HG02678 (cell line): ENCODE measurements around the gene NRIP1.
A peak's percentile ranks its signal among the peaks of the same experiment; 100 is the strongest.

Experiments used
- ATAC-seq: cut with Tn5 transposase; IDR thresholded peaks from one replicate; pipeline ENCODE4 v1.9.1; 2021; ENCODE audit warnings: mild to moderate bottlenecking, moderate library complexity; ENCODE audit not compliant: unreplicated experiment

NRIP1 gene

DNA sequence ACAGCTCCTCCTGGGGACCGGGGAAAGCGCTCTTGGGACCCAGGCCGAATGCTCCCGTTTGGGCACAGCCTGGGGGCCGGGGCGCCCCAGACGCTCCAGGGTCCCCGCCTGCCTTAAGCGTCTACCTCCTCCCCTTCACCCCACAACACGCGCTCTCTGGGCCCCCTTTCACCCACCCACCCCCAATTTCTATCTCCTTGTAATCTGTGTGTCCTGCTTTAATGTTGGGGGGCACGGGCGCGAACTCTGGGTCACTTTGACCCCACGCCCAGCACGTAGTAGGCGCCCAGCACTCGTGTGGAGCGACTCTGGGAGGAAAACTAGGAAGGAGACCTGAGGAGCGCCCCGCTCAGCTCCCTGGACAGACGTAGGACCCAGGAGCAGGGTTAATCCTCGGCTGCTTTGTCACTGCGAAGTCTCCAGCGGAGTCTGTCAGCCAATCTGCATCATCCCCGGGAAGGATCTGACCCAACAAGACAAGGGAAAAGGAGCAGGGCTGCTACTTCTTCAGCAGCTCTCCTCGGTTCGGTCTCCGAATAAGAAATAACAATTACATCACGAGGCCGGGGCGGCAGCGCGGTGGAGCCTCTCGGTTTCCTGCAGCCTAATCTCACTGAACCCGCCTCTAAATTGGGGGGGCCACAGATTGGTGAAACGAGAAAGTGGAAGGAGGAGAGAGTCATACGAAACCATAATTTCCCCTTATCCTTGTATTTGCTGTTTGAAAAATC is 757 bp upstream of the NRIP1 start:
- ATAC-seq = peak; percentile 17

DNA sequence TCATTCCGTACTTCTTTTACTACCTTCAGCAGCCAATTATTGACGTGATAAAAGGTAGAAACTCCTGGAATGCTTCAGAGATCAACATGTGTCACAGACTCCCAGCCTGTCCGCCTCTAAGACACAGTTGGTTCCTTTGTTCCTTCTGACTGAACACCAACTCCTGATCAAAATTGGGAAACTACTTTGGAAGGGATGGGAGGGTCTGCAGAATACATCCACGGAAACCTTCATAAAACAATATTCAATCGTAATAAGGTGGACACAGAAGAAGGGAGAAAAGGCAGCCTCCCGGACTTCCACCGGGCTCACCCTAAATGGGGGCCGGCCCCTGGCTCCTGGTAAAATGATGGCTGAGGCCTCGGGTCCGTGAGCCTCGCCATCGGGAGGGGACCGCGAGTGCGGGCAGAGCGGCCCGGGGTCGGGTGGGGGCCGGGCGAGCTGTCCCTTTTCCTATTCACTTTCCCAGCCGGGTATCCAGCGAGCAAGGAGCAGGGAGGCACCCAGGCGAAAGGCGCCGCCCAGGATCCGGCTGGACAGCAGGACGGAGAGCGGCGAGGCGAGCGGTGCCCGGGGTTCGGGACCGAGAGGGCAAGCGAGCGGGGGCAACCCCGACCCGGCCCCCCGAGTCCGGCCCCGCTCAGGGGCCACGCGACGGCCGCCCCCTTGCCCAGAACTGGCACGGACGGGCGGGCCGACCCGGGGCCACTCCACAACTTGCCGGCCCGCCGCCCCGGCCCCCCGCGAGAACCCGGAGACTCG is 805 bp downstream of the NRIP1 start:
- peak; percentile 4 for ATAC-seq

DNA sequence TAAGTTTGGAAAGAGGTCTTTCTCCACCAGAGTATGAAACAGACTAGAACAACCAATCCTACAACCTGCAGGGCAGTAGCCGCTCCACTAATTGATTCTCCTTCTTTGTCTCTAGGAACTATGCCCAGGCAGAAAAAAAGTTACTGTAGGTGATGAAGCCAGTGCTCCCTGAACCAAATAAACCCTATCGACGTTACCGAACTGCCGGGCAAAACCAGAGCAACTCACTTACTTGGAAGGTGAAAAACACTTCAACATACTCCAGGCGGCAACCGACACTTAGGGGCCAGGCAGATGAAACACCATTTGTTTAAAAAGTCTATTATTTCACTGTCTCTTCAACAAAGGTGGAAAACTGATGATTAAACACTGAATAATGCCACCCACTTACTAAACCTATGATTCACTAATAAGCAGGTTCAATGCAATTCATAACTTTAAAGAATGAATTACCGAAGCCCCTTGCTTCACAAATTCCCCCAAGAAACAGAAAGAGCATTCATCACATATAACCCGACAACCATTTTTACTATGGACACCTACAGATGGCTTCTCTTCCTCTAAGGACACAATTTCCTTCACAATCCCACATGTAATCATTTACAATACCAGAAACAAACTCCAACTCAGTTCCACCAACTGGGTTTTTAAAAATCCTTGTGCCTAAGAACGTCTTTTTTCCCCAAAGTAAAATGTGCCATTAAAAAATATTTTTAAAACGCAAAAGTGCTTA is 1.6 kb downstream of the NRIP1 start:
- no peak for ATAC-seq

DNA sequence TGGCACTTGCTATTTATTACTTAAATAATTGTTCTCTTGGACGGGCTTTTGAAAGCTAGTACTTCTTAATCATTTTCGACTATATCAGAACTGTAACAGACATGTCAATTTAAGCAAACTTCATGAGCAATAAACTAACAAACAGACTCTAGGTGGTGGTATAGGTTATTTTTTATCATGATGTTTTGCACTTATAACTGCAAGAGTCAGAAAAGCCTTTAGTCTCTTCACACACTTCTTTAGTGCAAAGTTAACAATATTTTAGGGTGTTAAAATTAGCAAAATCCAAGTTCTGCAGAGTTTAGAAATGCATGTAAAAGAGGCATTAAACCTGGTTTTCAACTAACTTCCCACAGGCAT is 2.2 kb downstream of the NRIP1 start:
- no peak for ATAC-seq

DNA sequence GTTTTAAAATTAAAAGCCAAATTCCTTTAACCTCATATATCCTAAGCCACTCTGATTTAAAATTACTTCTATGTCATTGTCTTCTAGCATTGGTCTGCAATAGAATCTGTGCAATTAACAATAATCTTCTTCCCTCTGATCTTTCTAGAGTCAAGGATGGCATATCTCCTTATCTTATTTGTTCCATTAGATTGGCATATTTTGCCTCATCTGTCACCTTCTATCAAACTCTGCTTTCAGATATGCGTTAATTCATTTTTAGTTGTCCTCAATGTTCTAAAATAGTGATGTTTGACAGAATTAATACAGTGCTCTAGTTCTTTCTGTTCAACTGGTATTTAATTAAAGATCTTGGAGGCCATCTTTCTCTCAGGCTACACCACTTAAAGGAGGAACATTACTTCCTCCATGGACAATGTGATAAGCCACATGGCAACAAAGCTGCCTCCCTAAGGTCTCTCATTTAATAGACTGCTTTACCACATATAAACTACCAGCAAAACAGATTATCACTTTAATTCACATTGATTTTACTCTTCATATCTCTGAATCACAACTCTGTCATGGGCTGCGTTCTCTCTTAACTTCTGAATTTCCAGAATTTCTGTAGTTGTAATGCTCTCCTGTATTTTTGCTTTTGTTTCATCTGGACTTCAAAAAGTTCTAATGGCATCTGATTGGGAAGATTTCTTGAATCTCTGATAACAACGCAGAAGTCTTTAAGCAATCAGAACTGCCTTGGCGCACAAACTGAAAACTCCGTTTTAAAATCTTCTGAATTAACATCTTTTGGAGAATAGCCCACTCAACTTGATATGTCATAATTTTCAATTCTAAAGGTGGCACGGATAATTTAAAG is 2.8 kb downstream of the NRIP1 start:
- ATAC-seq = no peak

DNA sequence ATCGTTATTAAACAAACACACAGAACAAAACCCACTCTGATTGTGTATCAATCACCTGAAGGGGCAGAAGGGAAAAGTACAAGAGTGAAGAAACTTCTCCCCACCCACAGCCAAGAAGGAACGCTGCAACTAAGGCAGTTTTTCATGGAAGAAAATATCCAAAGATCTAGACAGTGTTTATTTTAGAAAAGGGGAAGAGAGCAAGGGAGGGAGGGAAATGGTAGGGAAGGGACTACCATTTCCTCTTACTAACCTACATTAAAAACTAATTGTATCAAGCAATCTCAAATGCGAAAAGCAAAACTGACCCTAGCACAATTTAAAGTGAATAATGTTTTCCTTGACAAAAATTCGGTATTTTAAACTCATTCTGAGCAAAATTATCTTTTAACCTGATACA is 3.5 kb downstream of the NRIP1 start:
- ATAC-seq = no peak

DNA sequence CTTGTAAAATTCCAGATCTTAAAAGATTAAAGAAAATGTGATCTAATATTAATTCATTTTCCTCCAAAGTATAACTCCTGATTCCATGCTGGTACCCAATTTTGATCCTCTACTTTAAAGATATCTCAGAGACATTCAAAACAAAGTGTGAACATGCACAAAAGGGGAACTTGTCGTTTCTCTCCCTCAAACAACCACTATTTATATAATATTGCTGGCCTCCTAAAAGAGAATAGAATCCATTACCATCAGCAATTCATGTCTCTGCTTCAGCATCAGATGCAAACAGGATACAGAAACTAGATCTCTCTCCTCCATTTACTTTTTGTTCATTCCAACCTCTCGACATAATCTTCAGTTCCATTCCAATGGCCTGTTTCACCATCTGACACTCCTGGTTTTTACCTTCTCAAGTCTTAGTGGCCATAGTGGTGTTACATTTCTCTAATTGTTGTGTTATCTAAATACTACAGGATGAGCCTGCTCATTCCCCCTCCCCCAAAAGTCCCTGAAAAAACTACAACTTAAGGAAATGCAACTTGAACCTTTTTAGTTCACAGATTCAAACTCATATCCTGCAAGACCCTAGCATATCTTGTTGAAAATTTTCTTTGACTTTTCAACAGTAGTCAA is 4.1 kb downstream of the NRIP1 start:
- no peak for ATAC-seq

DNA sequence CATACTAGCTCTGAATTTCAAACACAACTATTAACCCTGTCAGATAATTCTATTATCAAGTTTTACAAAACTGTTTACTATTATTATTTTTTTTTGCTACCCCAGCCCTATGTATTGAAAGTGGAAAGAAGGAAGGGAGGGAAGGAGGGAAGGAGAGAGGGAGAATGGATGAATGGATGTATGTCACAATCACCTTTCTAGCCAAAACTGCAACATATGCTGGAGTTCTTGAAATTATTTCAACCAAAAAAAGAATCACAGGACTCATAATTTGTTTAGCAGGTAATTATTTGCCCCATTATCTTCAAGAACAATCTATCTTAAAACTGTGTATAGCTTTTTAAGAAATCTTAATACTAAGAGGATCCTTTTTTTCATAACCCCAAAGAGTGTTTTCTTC is 5.4 kb downstream of the NRIP1 start:
- no peak for ATAC-seq

DNA sequence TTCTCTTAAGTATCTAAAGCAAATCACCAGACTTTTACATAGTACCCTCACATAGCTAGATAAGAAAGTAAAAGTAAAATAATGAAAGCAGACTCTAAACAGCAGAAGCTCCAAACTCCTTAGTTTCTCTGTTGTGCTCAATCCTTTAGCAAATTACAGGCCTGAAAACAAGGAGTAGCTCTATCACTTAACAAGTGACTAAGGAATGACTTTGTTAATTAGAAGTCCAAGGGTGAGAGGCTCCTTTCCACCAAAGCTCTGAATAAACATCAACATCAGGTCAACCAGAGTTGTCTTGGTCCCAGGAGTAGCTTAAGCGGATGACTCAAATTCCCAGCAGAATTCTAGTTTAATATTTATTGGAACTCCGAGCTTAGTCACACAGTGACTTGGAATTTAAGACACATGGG is 5.9 kb downstream of the NRIP1 start:
- ATAC-seq = peak; percentile 43

DNA sequence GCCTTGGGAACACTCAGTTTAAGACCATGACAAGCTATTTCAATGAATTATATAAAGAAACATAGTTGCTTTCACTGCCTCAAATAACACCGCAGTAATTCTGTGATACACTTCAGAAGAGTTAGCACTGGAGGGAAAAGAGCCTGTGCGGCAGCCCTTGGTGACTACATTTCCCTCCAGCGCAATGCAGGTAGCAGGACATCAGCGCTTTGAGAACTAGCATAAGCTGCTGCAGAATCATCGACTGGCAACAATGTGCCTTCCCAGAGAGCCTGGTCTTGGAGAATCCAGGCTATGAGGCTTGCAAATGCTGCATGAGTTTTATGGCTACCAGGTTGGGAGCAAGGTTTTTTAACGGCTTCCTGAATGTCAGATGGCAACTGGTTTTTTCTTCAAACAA is 7.5 kb downstream of the NRIP1 start:
- ATAC-seq = peak; percentile 25

DNA sequence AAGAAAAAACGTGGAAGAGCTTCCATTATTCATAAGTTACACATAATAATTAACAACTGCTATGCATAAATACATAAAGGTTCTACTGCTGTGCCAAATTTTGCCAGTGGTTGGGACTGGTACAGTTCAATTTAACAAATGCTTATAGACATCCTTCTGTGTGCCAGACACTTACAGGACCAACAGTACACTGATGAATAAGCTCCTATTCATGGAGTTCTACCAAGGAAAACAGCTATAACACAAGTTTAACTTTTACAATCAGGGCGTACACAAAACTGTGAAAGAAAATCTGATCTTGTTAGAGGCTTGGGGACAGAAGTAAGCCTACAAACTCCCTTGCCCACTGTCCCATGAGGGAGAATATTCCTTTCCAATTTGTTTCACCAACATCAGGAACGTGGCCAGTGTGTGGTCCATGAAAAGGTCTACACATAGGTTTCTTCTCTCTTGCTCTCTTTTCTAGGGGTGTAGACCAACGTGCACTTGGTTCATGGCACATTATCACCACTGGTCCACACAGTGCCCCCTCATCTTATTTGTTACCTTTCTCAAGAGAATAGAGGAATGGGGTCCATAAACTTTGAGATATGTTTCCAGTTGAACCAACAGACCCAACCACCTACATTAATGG is 10.1 kb downstream of the NRIP1 start:
- no peak for ATAC-seq

DNA sequence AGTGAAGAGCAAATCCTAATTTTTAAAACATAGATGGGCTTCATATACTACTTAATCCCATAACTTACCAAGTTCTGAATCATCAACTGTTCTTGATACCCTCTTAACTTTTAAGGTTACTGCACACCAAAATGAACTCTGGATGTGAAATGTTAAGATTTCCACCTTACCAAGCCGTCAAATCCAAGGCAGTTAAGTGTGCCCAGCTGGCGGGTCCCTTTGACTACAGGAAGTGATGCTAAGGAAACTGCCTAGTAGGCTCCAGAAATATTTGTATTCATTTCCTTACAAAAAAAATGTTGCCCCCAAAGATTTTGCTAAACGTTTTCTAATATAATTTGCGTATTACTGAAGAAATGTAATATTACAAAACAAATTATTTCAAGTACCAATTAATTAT is 10.7 kb downstream of the NRIP1 start:
- ATAC-seq = no peak

DNA sequence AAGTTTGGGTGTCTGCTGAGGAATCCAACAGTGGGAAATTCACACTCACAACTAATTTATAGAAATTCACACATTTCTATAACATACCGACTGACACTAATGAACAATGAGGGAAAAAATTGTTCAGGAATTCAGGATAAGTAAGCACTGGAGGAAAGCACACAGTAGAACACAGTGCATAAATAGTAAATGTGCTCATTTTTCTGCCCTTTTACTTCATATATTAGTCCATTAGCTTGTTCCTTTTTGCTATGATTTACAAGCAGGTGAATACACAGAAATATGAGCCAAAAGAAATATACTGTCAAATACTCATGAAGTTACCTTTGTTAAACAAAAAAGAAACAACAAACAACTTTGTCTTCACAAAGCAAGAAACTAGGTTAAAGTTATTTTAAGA is 11.3 kb downstream of the NRIP1 start:
- no peak for ATAC-seq

DNA sequence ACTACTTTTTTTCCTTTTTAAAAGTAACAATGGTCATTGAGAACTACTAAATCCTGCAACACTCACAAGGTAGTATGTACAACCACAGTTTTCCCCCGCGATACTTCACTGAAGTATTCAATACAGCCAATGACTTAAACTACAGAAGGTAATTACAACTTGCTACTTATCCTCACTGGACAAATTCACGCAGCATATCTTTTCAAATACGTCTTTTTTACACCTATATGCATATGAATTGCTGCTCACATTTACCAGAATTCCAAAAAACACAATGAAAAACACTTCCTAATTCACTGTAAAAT is 12.4 kb downstream of the NRIP1 start:
- peak; percentile 35 for ATAC-seq

DNA sequence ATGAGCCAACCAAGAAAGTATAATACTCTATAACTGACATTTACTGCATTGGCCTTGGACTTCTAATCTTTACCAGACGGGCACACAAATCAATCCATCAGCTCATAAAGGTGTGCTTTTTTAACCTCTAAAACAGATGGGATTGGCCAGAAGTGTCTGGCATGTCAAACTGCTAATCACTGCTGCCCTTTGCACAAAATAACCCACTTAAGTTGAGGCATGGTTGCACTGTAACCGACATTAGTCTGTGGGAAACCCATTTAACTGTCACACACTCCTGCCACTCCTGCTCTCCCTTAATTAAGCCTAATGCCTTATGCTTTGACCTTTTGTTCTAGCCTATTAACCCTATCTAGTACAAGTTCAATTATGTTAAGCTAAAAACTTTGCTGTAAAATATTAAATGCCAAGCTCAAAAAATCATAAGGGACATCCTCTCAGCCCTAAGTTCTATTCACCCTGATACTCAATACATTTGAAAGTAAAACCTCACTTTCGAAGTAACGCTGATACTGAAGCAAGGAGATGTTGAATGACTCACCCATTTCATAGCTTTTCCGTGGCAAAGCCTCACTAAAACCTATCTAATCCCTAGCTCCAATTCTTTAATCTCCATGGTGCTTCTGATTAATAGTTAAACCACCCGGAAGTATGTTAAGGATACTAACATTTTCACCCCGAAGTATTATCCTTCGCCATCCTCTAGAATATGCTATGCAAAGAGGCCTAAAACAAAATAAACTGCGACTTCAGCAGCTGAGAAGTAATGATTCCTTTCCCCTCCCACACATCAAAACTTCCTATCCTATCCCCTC is 12.9 kb downstream of the NRIP1 start:
- ATAC-seq = peak; percentile 84

DNA sequence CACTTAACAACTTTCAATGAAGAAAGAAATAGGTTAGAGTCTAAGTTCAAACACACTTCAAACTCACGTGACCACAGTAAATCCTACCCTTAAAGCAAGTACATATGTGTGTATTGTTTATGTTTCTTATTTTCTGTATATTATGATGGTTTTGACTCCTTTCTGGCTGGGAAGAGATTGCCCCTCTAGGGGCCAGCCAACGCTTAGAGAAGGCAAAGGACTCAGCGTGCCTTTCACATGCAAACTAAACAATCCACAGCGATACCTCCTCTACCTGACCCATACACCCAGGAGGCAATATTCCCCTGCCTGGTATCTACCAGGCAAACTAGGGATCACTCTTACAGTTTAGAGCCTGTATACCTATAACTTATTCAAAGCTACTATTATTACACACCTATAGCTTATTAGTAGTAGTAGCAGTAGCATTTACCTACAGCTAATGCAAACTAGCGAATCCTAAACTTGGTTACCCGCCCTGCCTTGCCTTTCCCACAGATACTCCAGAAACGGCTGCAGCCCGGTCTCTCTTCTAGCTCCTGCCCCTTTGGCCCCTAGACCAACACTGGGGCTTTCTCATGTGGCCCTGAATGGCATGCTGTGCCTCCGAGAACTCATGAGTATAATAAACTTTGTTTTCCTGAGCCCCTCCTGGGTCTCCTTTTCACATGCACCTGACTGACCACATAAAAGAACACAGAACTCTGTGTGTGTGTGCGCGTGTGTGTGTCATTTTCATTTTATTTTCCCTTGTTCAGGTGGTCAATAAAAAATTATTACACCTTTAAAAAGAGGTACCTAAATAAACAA is 14.0 kb downstream of the NRIP1 start:
- no peak for ATAC-seq

DNA sequence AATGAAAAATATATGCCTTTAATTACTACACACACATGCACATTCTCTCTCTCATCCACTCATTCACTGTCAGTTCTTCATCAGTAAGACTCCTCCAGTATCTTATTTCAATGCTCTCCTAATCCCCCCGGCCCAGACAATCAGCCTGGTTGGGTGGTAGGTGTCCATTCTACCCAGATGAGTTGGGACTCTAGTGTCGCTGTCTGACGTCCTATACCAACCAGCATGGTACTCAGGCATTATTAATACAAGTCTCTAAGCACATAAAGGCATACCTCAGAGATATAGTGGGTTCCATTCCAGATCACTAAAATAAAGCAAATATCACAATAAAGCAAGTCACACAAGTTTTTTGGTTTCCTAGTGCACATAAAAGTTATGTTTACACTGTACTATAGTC is 19.8 kb downstream of the NRIP1 start:
- ATAC-seq = no peak

DNA sequence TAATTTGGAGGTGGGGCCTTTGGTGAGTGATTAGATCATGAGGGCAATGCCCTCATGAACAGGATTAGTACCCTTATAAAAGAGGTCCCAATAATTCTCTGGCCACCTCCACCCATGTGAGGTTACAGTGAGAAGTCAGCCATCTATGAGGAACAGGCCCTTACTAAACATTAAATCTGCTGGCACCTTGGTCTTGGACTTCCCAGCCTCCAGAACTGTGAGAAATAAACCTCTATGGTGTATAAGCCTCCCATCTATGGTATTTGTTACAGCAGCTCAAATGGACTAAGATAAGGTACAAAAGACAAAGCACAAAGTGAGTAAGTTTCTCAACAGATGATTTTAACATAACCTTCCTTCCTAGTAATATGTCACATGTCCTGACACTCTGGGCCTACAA is 22.3 kb downstream of the NRIP1 start:
- no peak for ATAC-seq
